ENCODE results near the gene ITGAV. TPM values are rescaled to one million over a fixed set of nuclear protein-coding genes. Genes with fewer than 3 reads are reported as not detected.

ITGAV gene
- total RNA-seq, 4 donors from 2014 or later = 69.8 to 84.7 (median 78.8) TPM

GRCh38 chr2:186595219-186595618 is 5.4 kb downstream of the ITGAV start:
- no peak for TF ChIP-seq CTCF (IDR thresholded peaks at IDR 0.05)
- TF ChIP-seq POLR2A (IDR thresholded peaks at IDR 0.05) = no peak
- no peak overlapping the region for H3K4me3 ChIP-seq (ENCODE audit: low read depth, poor library complexity, severe bottlenecking)
- 58% methylated on average over 2 of the region's 2 CpGs for WGBS, 2 donors
- intact Hi-C loops (cut with DNase I; ENCODE audit: low total_unique reads) = no loop called here
- DNase-seq (ENCODE audit: low spot score in 2 of 2) = no peak

- H3K4me3 ChIP-seq (ENCODE audit: low read depth, poor library complexity, severe bottlenecking) = no peak overlapping the region
- TF ChIP-seq POLR2A (IDR thresholded peaks at IDR 0.05) (no peak), CTCF (IDR thresholded peaks at IDR 0.05) (no peak)
- intact Hi-C loops (cut with DNase I; ENCODE audit: low total_unique reads) = no loop called here
- no peak for DNase-seq (ENCODE audit: low spot score in 2 of 2)
- WGBS, 2 donors = 58 to 62% methylated on average over 3 of the region's 3 CpGs
Observed at GRCh38 chr2:186599186-186599778, 9.4 kb downstream of the ITGAV start.

- WGBS, 2 donors = 84 to 86% methylated on average over 1 of the region's 1 CpG
- intact Hi-C loops (cut with DNase I; ENCODE audit: low total_unique reads) = no loop called here
- H3K4me3 ChIP-seq (ENCODE audit: low read depth, poor library complexity, severe bottlenecking) = no peak overlapping the region
- DNase-seq (ENCODE audit: low spot score in 2 of 2) = no peak
- no peak for TF ChIP-seq POLR2A (IDR thresholded peaks at IDR 0.05)
- no peak for TF ChIP-seq CTCF (IDR thresholded peaks at IDR 0.05)
Observed at GRCh38 chr2:186603286-186603685, 13.4 kb downstream of the ITGAV start.

GRCh38 chr2:186605041-186605440 is 15.2 kb downstream of the ITGAV start:
- 71 to 80% methylated on average over 3 of the region's 3 CpGs for WGBS, 2 donors
- TF ChIP-seq CTCF (IDR thresholded peaks at IDR 0.05) (no peak), POLR2A (IDR thresholded peaks at IDR 0.05) (no peak)
- no peak overlapping the region for H3K4me3 ChIP-seq (ENCODE audit: low read depth, poor library complexity, severe bottlenecking)
- no peak for DNase-seq (ENCODE audit: low spot score in 2 of 2)
- intact Hi-C loops (cut with DNase I; ENCODE audit: low total_unique reads) = no loop called here

GRCh38 chr2:186607660-186608324 is 17.9 kb downstream of the ITGAV start:
- 98% methylated on average over 6 of the region's 6 CpGs for WGBS, 2 donors
- intact Hi-C loops (cut with DNase I; ENCODE audit: low total_unique reads) = no loop called here
- TF ChIP-seq CTCF (IDR thresholded peaks at IDR 0.05) (no peak), POLR2A (IDR thresholded peaks at IDR 0.05) (no peak)
- no peak for DNase-seq (ENCODE audit: low spot score in 2 of 2)
- H3K4me3 ChIP-seq (ENCODE audit: low read depth, poor library complexity, severe bottlenecking) = no peak overlapping the region

Measured in lower leg skin (tissue), 4 donors.